ENCODE data around the gene CBX8.

The CBX8 gene

GRCh38 chr17:79835953-79836509, 39.2 kb upstream of the CBX8 start:
- H3K27ac ChIP-seq = peak overlapping the region; percentile 91
- DNase-seq (ENCODE audit: low read depth, low spot score) = no peak

- no peak overlapping the region for H3K27ac ChIP-seq
These were observed 38.6 kb upstream of the CBX8 start for GRCh38 chr17:79835470-79835899.

DNA sequence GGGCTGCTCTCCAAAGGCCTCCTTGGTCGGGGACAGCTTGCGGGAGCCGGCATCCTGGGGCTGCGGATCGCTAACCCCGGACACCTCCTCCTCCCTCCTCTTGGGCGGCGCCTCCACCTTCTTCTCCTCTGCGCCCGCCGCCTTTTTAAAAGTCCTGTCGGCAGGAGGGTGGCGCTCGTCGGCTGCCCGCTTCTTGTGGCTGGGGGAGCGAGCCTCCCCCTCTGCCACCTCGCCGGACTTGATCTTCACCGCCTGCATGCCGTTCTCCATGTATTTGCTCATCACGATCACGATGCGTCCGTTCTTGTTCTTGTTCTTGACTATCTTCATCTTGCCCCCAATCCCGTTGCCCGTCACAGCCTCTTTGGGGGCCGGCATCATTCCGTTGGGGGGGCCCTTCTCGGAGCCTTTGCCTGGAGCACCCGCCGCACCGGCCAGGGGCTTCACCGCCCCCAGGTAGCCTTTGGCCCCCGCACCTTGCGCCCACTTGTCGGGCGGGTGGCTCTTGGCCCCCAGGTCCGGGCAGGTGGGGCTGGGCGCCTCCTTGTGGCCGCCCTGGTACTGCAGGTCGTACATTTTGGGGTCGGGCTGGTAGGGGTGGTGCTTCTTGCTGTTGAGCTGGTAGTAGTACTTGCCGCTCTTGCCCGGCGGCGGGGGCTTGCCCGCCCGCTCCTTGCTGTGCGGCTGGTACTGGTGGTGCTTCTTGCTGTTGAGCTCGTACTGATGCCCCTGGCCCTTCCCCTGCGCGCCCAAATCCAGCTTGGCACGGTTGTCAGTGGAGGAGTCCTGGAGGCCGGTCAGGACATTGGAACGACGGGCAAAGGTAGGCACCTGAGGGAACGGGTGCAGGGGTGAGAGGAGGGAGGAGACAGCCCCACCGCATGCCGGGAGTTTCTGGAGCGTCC, 37.9 kb upstream of the CBX8 start:
- DNase-seq (ENCODE audit: low read depth, low spot score) = no peak
- no peak overlapping the region for H3K27ac ChIP-seq

More at GRCh38 chr17:79835470-79835899, 38.6 kb upstream of the CBX8 start:
- DNase-seq (ENCODE audit: low read depth, low spot score) = no peak

- no peak overlapping the region for H3K27ac ChIP-seq
- DNase-seq (ENCODE audit: low read depth, low spot score) = no peak
These were observed 37.1 kb upstream of the CBX8 start for GRCh38 chr17:79833744-79834564.

DNA sequence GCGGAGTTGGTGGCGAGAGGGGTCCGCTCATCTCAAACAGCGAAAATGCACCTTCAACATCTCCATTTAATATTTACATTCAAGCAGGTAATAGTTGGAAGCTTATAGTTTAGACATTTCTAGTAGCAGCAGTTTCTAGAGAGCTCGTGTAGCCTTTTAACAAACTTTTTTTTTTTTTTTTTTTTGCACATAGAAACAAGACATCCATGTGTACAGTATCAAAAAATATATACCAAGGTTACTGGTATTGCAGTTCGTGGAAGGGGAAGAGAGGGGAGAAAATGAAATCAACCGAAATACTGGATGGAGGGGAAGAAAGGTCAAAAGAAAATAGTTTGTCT, 36.2 kb upstream of the CBX8 start:
- no peak overlapping the region for H3K27ac ChIP-seq
- no peak for DNase-seq (ENCODE audit: low read depth, low spot score)

DNA sequence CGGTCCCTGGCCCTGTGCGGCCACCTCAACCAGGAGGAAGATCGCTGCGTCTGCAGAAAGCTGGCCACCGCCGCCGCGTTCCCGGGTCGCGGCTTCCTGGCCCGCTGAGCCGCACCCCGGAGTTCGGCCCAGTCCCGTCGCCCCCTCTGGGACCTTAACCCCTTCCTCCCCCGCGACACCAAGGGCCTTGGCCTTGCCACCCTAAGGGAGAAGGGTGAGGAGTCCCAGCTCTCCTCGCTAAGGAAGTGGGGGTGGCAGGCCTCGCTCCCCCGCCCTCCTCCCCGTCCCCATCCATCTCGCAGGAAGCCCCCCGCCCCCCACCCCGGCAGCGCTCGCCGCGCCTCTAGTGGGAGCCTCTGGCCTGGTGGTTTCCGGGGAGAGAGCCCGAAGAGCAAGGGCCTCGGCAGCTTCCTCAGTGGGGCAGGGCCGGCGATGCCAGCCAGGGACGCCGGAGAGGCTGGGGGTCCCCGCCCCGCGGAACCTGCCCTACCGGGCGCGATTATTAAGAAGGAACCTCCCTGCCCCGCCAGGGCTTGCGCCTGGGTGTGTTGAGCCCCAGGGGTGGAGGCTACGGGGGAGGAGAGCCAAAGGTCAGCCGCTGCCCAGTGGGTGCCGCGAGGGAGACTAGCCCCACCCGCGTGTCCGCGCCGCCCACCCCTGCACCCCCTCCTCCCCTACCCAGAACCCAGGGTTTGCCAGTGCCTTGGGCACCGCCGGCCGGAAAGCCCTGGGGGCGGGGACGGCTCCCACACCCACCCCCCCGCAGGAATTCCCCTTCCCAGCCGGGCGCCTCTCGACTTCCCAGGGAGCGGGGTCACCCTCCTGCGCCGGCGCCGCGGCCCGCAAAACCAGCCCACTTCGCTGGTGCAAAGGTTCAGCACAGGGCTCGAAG, 35.6 kb upstream of the CBX8 start:
- no peak for DNase-seq (ENCODE audit: low read depth, low spot score)
- H3K27ac ChIP-seq = no peak overlapping the region

- no peak for DNase-seq (ENCODE audit: low read depth, low spot score)
These were observed 34.7 kb upstream of the CBX8 start for GRCh38 chr17:79831265-79832217.

DNA sequence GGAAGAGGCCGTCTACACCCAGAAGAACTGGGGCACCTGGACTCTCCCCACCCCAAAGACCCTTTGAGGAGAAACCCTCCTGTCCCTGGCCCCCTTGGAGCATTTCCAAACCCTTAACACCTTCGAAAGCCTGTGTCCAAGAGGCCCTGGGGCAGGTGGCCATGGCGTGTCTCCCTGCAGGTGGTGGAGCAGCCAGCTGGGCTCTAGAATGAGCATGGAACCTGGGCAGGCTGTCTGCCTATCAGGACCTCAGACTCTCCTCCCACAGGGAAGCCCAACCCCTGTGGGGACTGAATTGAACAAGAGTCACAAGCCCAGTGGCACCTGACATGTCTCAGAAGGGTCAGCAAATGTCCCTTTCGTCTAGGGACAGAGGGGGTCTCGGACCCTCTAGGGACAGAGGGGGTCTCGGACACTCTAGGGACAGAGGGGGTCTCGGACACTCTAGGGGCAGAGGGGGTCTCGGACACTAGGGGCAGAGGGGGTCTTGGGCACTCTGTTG, 33.9 kb upstream of the CBX8 start:
- no peak for DNase-seq (ENCODE audit: low read depth, low spot score)
- no peak overlapping the region for H3K27ac ChIP-seq

More at GRCh38 chr17:79831265-79832217, 34.7 kb upstream of the CBX8 start:
- no peak overlapping the region for H3K27ac ChIP-seq

DNA sequence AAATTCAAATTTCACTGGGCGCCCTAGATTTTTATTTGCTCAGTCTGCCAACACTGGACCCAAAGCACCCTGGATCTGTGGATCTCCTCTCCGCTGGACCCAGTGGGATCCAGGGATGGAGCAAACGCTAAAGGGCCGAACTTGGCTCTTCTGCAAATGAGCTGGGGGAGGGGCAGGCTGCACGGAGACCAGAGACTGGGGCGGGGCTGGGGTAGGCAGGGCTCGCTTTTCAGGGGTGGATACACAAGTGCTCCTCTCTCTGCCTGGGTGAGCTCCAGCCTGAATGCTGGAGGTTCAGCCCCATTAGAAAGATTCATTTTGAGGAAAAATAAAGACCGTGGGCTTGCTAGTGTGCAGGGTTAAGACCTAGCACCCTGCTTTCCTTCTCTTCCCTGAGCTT, 33.4 kb upstream of the CBX8 start:
- DNase-seq (ENCODE audit: low read depth, low spot score) = no peak

DNA sequence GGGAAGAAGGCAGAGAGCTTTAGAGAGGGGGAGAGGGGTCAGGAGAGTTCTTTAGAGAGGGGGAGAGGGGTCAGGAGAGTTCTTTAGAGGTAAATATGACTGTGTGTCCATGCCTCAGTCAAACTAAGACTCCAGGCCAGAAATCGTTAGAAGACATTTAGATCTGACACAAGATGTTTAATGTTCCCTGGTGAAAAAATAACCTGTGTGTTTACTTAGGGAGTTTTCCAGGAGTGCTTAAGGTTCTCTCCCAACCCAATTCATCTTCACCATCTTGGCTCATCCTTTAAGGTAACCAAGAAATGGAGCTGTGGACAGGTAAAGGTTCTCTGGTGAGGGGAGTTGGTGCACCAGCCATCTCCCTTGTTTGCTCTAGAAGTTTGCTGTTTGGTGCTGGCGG, 32.6 kb upstream of the CBX8 start:
- H3K27ac ChIP-seq = no peak overlapping the region

More for the DNA sequence above, 33.4 kb upstream of the CBX8 start:
- no peak overlapping the region for H3K27ac ChIP-seq

DNA sequence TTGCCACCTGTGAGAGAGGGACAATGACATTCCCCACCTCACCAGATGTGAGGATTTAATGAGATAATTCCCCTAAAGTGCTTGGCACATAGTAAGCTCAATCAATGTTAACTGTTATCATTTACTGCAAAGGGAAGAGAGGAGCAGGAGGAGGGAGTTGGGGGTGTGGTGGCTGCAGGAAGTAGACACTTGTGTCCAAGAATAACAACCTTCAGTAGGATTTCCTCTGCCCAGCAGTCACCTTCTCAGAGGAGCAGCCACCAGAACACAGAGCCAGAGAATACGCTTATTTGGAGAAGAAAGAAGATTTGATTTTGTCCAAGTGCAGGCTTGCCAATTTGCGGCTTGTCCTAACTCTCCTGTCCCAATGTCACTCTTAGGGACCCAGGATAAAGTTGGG, 32.1 kb upstream of the CBX8 start:
- H3K27ac ChIP-seq = no peak overlapping the region
- DNase-seq (ENCODE audit: low read depth, low spot score) = no peak

More for the DNA sequence above, 32.6 kb upstream of the CBX8 start:
- no peak for DNase-seq (ENCODE audit: low read depth, low spot score)

GRCh38 chr17:79826841-79827578, 30.1 kb upstream of the CBX8 start:
- DNase-seq (ENCODE audit: low read depth, low spot score) = no peak
- H3K27ac ChIP-seq = no peak overlapping the region

DNA sequence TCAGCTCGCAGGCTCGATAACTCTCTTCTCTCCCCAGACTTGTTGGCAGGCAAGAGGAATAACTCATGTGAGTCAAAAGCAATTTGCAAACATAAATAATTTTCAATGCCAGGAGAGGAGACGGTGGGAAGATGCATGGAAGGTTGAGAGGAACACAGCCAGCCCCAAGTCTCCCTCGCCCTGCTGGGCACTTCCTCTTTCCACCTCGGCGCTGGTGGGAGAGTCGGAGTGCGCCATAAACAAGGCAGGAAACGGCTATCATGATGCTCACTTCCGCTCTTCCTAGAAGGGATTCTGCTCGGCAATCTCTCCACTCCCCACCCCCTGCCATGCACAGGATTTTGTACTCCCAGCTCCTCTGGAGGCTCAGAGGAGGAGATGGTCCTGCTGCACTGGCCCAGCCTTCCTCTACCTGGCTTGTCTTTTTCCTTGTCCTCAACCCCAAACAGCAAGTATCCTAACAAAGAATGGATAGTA, 29.4 kb upstream of the CBX8 start:
- DNase-seq (ENCODE audit: low read depth, low spot score) = no peak
- H3K27ac ChIP-seq = no peak overlapping the region

GRCh38 chr17:79825580-79825921, 28.7 kb upstream of the CBX8 start:
- H3K27ac ChIP-seq = no peak overlapping the region
- no peak for DNase-seq (ENCODE audit: low read depth, low spot score)

DNA sequence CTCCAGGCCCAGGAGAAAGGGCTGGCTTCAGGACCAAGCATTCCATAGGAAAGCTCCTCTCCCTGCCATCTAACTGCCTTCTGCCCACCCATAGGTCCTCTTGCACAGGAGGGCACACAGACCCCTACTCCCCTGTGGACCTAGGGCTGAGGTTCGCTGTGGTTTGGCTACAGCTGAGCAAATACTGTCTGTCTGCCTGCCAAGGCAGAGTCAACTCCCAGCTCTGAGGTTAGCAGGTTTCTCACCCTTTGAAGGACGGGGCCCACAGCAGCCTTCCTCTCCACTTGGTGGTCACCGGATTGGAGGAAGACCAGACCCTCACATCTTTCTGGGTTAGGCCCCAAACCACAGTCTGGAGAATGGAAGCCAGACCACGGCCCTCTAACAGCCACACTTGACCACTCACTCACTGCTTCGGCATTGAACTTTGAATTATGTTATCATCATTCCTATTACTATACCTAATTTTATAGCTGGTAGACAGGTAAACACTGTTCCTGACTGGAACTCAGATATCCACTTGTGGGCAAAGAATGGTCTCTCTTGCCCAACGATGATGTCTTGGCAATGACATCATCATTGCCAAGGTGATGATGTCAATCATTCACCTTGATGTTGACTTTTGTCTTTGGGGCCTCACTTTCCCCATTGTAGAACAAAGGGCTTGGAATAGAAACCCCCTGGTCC, 28.2 kb upstream of the CBX8 start:
- no peak overlapping the region for H3K27ac ChIP-seq
- DNase-seq (ENCODE audit: low read depth, low spot score) = no peak

GRCh38 chr17:79824234-79824633, 27.4 kb upstream of the CBX8 start:
- H3K27ac ChIP-seq = no peak overlapping the region
- no peak for DNase-seq (ENCODE audit: low read depth, low spot score)

DNA sequence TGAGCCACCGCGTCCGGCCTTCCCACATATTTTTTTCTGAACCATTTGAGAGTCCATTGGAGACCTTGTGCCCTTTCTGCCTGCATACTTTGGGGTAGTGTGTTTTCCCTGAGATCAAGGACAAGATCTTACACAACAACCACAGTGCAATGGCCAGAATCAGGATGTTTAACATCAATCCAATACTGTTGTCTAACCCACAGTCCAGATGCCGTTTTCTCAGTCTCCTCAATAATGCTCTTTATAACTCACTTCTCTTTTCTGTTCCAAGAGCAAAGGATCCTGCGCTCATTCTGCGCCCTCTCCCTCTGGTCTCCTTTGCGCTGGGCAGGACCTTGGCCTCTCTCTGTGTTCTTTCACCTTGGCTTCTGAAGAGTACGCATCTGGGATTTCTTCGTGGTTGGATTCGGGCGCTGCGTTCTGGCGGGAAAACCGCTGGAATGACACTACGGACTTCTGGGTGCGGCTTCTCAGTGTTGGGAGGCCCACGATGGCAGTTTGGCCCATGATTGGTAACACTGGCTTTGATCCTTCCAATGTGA, 25.8 kb upstream of the CBX8 start:
- no peak for DNase-seq (ENCODE audit: low read depth, low spot score)
- H3K27ac ChIP-seq = no peak overlapping the region
